Neural progenitor cell (in vitro differentiated cells): Measurements from ENCODE around the gene CLEC4F. TPM values are rescaled to one million over a fixed set of nuclear protein-coding genes. Genes with fewer than 3 reads are reported as not detected.
"Not testable (repeated sequence)": the region's sequence is repeated elsewhere in the genome, so short reads cannot be mapped to it uniquely, and the experiment has no call there.

Experiments
- DNase-seq: peaks from one replicate; pipeline ENCODE4 v3.0.0-alpha.2; 2016; ENCODE audit warnings: low spot score
- H2AFZ ChIP-seq: fragments of 200-600 bp; sonication (generic); replicated peaks from 2 replicates; pipeline ENCODE4 v1.6.1; 2016; ENCODE audit warnings: antibody characterized with exemption
- H3F3A ChIP-seq: fragments of 200-600 bp; sonication (generic); 2 replicates; pipeline ENCODE4 v1.6.1; 2016; ENCODE audit warnings: antibody characterized with exemption, low read depth
- H3K27ac ChIP-seq: fragments of 200-600 bp; sonication (generic); 2 replicates; pipeline ENCODE4 v1.5.1; 2016; ENCODE audit warnings: mild to moderate bottlenecking
- H3K27me3 ChIP-seq: fragments of 200-600 bp; sonication (generic); 2 replicates; pipeline ENCODE4 v1.6.1; 2016; ENCODE audit warnings: mild to moderate bottlenecking, moderate library complexity
- H3K36me3 ChIP-seq: fragments of 200-600 bp; sonication (generic); 2 replicates; pipeline ENCODE4 v1.5.1; 2016
- H3K4me1 ChIP-seq: fragments of 200-600 bp; sonication (generic); 2 replicates; pipeline ENCODE4 v1.6.1; 2016; ENCODE audit warnings: mixed run types
- H3K4me2 ChIP-seq: fragments of 200-600 bp; sonication (generic); 2 replicates; pipeline ENCODE4 v1.6.1; 2016
- H3K4me3 ChIP-seq: fragments of 200-600 bp; sonication (generic); 2 replicates; pipeline ENCODE4 v1.5.1; 2016
- H3K79me2 ChIP-seq: fragments of 200-600 bp; sonication (generic); 2 replicates; pipeline ENCODE4 v1.6.1; 2016; ENCODE audit warnings: low read depth
- H3K9ac ChIP-seq: fragments of 200-600 bp; sonication (generic); 2 replicates; pipeline ENCODE4 v1.6.1; 2016
- H3K9me3 ChIP-seq: fragments of 200-600 bp; sonication (generic); 2 replicates; pipeline ENCODE4 v1.5.1; 2016; ENCODE audit warnings: low read depth
- H4K20me1 ChIP-seq: fragments of 200-600 bp; sonication (generic); 2 replicates; pipeline ENCODE4 v1.6.1; 2016; ENCODE audit warnings: low read depth
- H3K27ac Mint-ChIP-seq: 3 replicates; pipeline ENCODE4 v1.8.0; 2021; ENCODE audit warnings: mixed read lengths
- H3K27me3 Mint-ChIP-seq: 2 replicates; pipeline ENCODE4 v1.8.0; 2022; ENCODE audit warnings: low read depth, mild to moderate bottlenecking, inconsistent platforms, moderate library complexity, mixed read lengths; ENCODE audit not compliant: insufficient read depth
- H3K36me3 Mint-ChIP-seq: 3 replicates; pipeline ENCODE4 v1.8.0; 2021; ENCODE audit warnings: mixed read lengths
- H3K4me1 Mint-ChIP-seq: 3 replicates; pipeline ENCODE4 v1.8.0; 2021; ENCODE audit warnings: mixed read lengths
- H3K4me3 Mint-ChIP-seq: 3 replicates; pipeline ENCODE4 v1.8.0; 2021; ENCODE audit warnings: mild to moderate bottlenecking, moderate library complexity, mixed read lengths
- H3K9me3 Mint-ChIP-seq: 3 replicates; pipeline ENCODE4 v1.8.0; 2020; ENCODE audit warnings: mixed read lengths
- EZH2 ChIP-seq: fragments of 200-600 bp; sonication (generic); IDR thresholded peaks from 2 replicates; pipeline ENCODE4 v1.6.1; 2017; ENCODE audit warnings: antibody characterized with exemption, mild to moderate bottlenecking, moderate library complexity
- EZH2phosphoT487 ChIP-seq: fragments of 200-600 bp; sonication (generic); IDR thresholded peaks from 2 replicates; pipeline ENCODE4 v1.6.1; 2017; ENCODE audit warnings: antibody characterized with exemption
- total RNA-seq: library from RNA; depleted of rRNA; stranded (reverse); fragments of >200 nt; gene quantifications from 2 replicates; pipeline ENCODE4 v1.2.3, GENCODE V29; 2015; ENCODE audit warnings: low replicate concordance
- TF ChIP-seq, protein P1 (sequence below): fragments of 200-600 bp; sonication (generic); IDR thresholded peaks from 2 replicates; pipeline ENCODE4 v1.5.1; 2017; ENCODE audit warnings: antibody characterized with exemption, mild to moderate bottlenecking

CLEC4F gene
- total RNA-seq, 1 donor from 2014 or later: not detected

DNA sequence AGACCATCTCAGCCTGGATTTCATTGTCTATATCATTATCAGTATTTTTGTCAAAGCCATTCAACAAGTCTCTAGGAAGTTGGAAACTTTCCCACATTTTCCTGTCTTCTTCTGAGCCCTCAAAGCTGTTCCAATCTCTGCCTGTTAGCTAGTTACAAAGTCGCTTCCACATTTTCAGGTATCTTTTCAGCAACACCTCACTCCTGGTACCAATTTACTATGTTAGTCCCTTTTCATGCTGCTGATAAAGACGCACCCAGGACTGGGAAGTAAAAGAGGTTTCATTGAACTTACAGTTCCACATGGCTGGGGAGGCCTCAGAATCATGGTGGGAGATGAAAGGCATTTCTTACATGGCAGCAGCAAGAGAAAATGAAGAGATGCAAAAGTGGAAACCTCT is 20.7 kb downstream of the CLEC4F start:
- Histone ChIP-seq H3K9ac (no peak overlapping the region), H3K4me1 (peaks cover 14% of the 10 kb centered on the region), H3K79me2 (no peaks in the 10 kb centered on the region), H3K4me3 (no peak overlapping the region), H2AFZ (no peak overlapping the region), H3K27me3 (peaks cover 11% of the 10 kb centered on the region), H3K9me3 (no peaks in the 10 kb centered on the region), H3K27ac (no peak overlapping the region), H3F3A (peaks cover 5% of the 10 kb centered on the region), H3K36me3 (no peaks in the 10 kb centered on the region), H4K20me1 (no peaks in the 10 kb centered on the region), H3K4me2 (no peak overlapping the region)
- Mint-ChIP-seq H3K9me3 (peaks cover 16% of the 10 kb centered on the region), H3K27me3 (peaks cover 14% of the 10 kb centered on the region), H3K27ac (no peak overlapping the region), H3K36me3 (no peaks in the 10 kb centered on the region), H3K4me3 (no peak overlapping the region), H3K4me1 (peaks cover 5% of the 10 kb centered on the region)
- no peak for DNase-seq
- TF ChIP-seq EZH2phosphoT487 (no peak), EZH2 (no peak)
- TF ChIP-seq, protein P1, sequence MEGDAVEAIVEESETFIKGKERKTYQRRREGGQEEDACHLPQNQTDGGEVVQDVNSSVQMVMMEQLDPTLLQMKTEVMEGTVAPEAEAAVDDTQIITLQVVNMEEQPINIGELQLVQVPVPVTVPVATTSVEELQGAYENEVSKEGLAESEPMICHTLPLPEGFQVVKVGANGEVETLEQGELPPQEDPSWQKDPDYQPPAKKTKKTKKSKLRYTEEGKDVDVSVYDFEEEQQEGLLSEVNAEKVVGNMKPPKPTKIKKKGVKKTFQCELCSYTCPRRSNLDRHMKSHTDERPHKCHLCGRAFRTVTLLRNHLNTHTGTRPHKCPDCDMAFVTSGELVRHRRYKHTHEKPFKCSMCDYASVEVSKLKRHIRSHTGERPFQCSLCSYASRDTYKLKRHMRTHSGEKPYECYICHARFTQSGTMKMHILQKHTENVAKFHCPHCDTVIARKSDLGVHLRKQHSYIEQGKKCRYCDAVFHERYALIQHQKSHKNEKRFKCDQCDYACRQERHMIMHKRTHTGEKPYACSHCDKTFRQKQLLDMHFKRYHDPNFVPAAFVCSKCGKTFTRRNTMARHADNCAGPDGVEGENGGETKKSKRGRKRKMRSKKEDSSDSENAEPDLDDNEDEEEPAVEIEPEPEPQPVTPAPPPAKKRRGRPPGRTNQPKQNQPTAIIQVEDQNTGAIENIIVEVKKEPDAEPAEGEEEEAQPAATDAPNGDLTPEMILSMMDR: no peak

DNA sequence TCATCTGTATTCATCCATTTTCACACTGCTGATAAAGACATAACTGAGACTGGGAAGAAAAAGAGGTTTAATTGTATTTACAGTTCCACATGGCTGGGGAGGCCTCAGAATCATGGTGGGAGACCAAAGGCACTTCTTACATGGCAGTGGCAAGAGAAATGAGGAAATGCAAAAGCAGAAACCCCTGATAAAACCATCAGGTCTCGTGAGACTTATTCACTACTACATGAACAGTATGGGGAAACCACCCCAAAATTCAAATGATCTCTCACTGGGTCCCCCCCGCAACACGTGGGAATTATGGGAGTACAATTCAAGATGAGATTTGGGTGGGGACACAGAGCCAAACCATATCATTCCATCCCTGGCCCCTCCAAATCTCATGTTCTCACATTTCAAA is 22.4 kb downstream of the CLEC4F start:
- peaks cover 11% of the 10 kb centered on the region for H3K27me3 Mint-ChIP-seq
- H3K9me3 ChIP-seq, H3K4me1 Mint-ChIP-seq, H3F3A ChIP-seq, H2AFZ ChIP-seq, H4K20me1 ChIP-seq, H3K36me3 Mint-ChIP-seq, H3K4me2 ChIP-seq, H3K4me3 Mint-ChIP-seq, H3K27ac Mint-ChIP-seq, H3K36me3 ChIP-seq, H3K9ac ChIP-seq, H3K27ac ChIP-seq, H3K79me2 ChIP-seq, DNase-seq, H3K4me3 ChIP-seq: not testable (repeated sequence)
- Histone ChIP-seq H3K27me3 (peaks cover 28% of the 10 kb centered on the region), H3K4me1 (peaks cover 14% of the 10 kb centered on the region)
- H3K9me3 Mint-ChIP-seq: peaks cover 16% of the 10 kb centered on the region

DNA sequence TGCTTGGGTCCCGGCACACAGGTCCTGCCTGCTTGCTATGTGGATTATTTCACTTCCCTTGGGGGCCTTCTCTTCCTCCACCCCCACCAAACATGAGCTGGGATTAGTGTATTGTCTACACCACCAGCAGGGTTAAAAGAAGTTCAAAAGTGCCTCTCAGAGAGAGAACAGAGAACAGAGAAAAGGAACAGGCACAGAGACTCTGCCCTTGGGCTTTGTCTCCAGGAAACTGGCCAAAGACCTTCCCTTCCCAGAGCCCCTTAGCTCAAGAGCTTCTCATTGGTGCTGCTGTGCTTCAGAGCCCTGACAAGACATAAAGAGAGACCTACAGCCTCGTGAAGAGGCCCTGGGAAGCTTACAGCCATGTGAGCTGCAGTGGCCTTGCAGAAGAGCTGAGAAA is 22.9 kb downstream of the CLEC4F start:
- Mint-ChIP-seq H3K4me3 (no peak overlapping the region), H3K27me3 (peaks cover 14% of the 10 kb centered on the region), H3K36me3 (no peaks in the 10 kb centered on the region), H3K4me1 (peaks cover 5% of the 10 kb centered on the region), H3K9me3 (peaks cover 16% of the 10 kb centered on the region), H3K27ac (no peak overlapping the region)
- H3K4me1 ChIP-seq: peaks cover 14% of the 10 kb centered on the region
- H3K4me3 ChIP-seq: no peak overlapping the region
- H3K4me2 ChIP-seq: no peak overlapping the region
- no peaks in the 10 kb centered on the region for H3K9me3 ChIP-seq
- no peaks in the 10 kb centered on the region for H3K36me3 ChIP-seq
- no peak for DNase-seq
- H2AFZ ChIP-seq: no peak overlapping the region
- peaks cover 33% of the 10 kb centered on the region for H3K27me3 ChIP-seq
- no peak overlapping the region for H3K27ac ChIP-seq
- no peaks in the 10 kb centered on the region for H3K79me2 ChIP-seq
- no peaks in the 10 kb centered on the region for H4K20me1 ChIP-seq
- H3F3A ChIP-seq: peaks cover 5% of the 10 kb centered on the region
- no peak overlapping the region for H3K9ac ChIP-seq
- no peak for TF ChIP-seq EZH2phosphoT487
- TF ChIP-seq, protein P1: no peak
- TF ChIP-seq EZH2: no peak

DNA sequence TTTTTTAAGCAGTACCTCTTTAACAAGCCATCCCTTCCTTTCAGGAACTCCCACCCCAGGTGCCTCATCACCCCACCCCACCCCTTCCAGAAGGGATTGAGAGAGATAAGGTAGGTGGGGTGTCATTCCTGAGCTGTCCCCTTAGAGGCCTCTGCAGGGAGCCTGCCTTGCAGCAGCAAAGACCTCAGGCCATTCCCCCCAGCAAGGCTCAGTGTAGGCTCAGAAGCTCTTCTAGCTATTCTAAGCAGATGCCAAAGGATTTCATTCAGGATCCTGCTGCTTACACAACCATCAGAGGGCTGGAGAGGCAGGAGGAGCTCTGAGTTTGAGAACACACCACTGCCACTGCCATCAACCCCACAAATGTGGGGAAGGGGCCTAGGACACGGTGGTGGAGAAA is 24.1 kb downstream of the CLEC4F start:
- Histone ChIP-seq H3K4me2 (peak overlapping the region; percentile 13), H3K79me2 (no peaks in the 10 kb centered on the region), H2AFZ (no peak overlapping the region), H3K36me3 (no peaks in the 10 kb centered on the region), H3K27ac (no peak overlapping the region), H3K9ac (no peak overlapping the region), H3K27me3 (peaks cover 46% of the 10 kb centered on the region), H3K9me3 (no peaks in the 10 kb centered on the region), H4K20me1 (no peaks in the 10 kb centered on the region), H3K4me3 (no peak overlapping the region), H3K4me1 (peaks cover 14% of the 10 kb centered on the region), H3F3A (peaks cover 5% of the 10 kb centered on the region)
- H3K4me3 Mint-ChIP-seq: no peak overlapping the region
- DNase-seq: peak; percentile 17
- TF ChIP-seq, protein P1: no peak
- no peak for TF ChIP-seq EZH2
- no peak for TF ChIP-seq EZH2phosphoT487
- H3K27me3 Mint-ChIP-seq: peaks cover 22% of the 10 kb centered on the region
- peaks cover 12% of the 10 kb centered on the region for H3K9me3 Mint-ChIP-seq
- no peaks in the 10 kb centered on the region for H3K36me3 Mint-ChIP-seq
- peaks cover 5% of the 10 kb centered on the region for H3K4me1 Mint-ChIP-seq
- no peak overlapping the region for H3K27ac Mint-ChIP-seq
